ENCODE results near the gene NISCH. TPM values are rescaled to one million over a fixed set of nuclear protein-coding genes. Genes with fewer than 3 reads are reported as not detected.

The NISCH gene
- total RNA-seq, 2 experiments from 2014 or later: 73.8 to 75.0 TPM

- ChIA-PET CTCF (no interaction called here), POLR2A (no interaction called here)
- Mint-ChIP-seq H3K36me3 (ENCODE audit: low read depth) (peaks cover 14% of the 10 kb centered on the region), H3K9me3 (no peaks in the 10 kb centered on the region), H3K4me1 (peaks cover 3% of the 10 kb centered on the region), H3K4me3 (no peak within 1 kb of the TSS), H3K27me3 (no peaks in the 10 kb centered on the region), H3K27ac (no peak within 1 kb of the TSS)
- DNase-seq: no peak
These were observed 39.6 kb downstream of the NISCH start, which contains the start of gene STAB1 for GRCh38 chr3:52494886-52495495. TSS of gene STAB1 (plus strand) at chr3:52495338. CDS start at chr3:52495414, 76 bp downstream.

GRCh38 chr3:52495777-52496602, 40.6 kb downstream of the NISCH start:
- no peak for DNase-seq
- POLR2A ChIA-PET: no interaction called here
- Mint-ChIP-seq H3K4me1 (peaks cover 3% of the 10 kb centered on the region), H3K9me3 (no peaks in the 10 kb centered on the region), H3K27me3 (no peaks in the 10 kb centered on the region), H3K4me3 (no peak overlapping the region), H3K36me3 (ENCODE audit: low read depth) (peaks cover 14% of the 10 kb centered on the region), H3K27ac (no peak overlapping the region)
- CTCF ChIA-PET: no interaction called here

GRCh38 chr3:52498137-52499054, 43.0 kb downstream of the NISCH start:
- Mint-ChIP-seq H3K9me3 (no peaks in the 10 kb centered on the region), H3K4me1 (peaks cover 3% of the 10 kb centered on the region), H3K36me3 (ENCODE audit: low read depth) (no peaks in the 10 kb centered on the region), H3K27ac (no peak overlapping the region), H3K4me3 (no peak overlapping the region), H3K27me3 (no peaks in the 10 kb centered on the region)
- ChIA-PET CTCF (no interaction called here), POLR2A (no interaction called here)
- no peak for DNase-seq

- H3K9me3 Mint-ChIP-seq: no peaks in the 10 kb centered on the region
- no peak for DNase-seq
- H3K27me3 Mint-ChIP-seq: no peaks in the 10 kb centered on the region
- peaks cover 3% of the 10 kb centered on the region for H3K4me1 Mint-ChIP-seq
- ChIA-PET CTCF (no interaction called here), POLR2A (interaction anchor here (1.4 kb wide), 1 partner anchor 10 kb away, joined by 4 read pairs; no protein-coding TSS in a partner anchor)
- H3K4me3 Mint-ChIP-seq: no peak overlapping the region
- no peak overlapping the region for H3K27ac Mint-ChIP-seq
- no peaks in the 10 kb centered on the region for H3K36me3 Mint-ChIP-seq (ENCODE audit: low read depth)
These were observed 45.6 kb downstream of the NISCH start for GRCh38 chr3:52501046-52501445.

- Mint-ChIP-seq H3K27ac (no peak overlapping the region), H3K4me1 (peaks cover 3% of the 10 kb centered on the region), H3K27me3 (no peaks in the 10 kb centered on the region), H3K36me3 (ENCODE audit: low read depth) (no peaks in the 10 kb centered on the region), H3K9me3 (no peaks in the 10 kb centered on the region), H3K4me3 (no peak overlapping the region)
- POLR2A ChIA-PET: no interaction called here
- CTCF ChIA-PET: no interaction called here
- no peak for DNase-seq
These were observed 46.6 kb downstream of the NISCH start for GRCh38 chr3:52502001-52502400.

GRCh38 chr3:52502808-52503350, 47.5 kb downstream of the NISCH start:
- CTCF ChIA-PET: no interaction called here
- H3K4me1 Mint-ChIP-seq: no peaks in the 10 kb centered on the region
- no peak for DNase-seq
- H3K36me3 Mint-ChIP-seq (ENCODE audit: low read depth): no peaks in the 10 kb centered on the region
- POLR2A ChIA-PET: no interaction called here
- H3K4me3 Mint-ChIP-seq: no peak overlapping the region
- no peak overlapping the region for H3K27ac Mint-ChIP-seq
- no peaks in the 10 kb centered on the region for H3K27me3 Mint-ChIP-seq
- no peaks in the 10 kb centered on the region for H3K9me3 Mint-ChIP-seq

GRCh38 chr3:52503788-52504424, 48.5 kb downstream of the NISCH start:
- POLR2A ChIA-PET: no interaction called here
- H3K9me3 Mint-ChIP-seq: no peaks in the 10 kb centered on the region

GRCh38 chr3:52504977-52505376, 49.6 kb downstream of the NISCH start:
- CTCF ChIA-PET: no interaction called here

More at GRCh38 chr3:52503788-52504424, 48.5 kb downstream of the NISCH start:
- Mint-ChIP-seq H3K4me3 (no peak overlapping the region), H3K4me1 (no peaks in the 10 kb centered on the region), H3K27ac (no peak overlapping the region), H3K27me3 (no peaks in the 10 kb centered on the region), H3K36me3 (ENCODE audit: low read depth) (no peaks in the 10 kb centered on the region)
- DNase-seq: no peak
- CTCF ChIA-PET: no interaction called here

GRCh38 chr3:52506266-52506966, 51.0 kb downstream of the NISCH start:
- ChIA-PET POLR2A (no interaction called here), CTCF (no interaction called here)
- Mint-ChIP-seq H3K4me1 (no peaks in the 10 kb centered on the region), H3K4me3 (no peak overlapping the region), H3K9me3 (no peaks in the 10 kb centered on the region), H3K27ac (no peak overlapping the region), H3K27me3 (no peaks in the 10 kb centered on the region), H3K36me3 (ENCODE audit: low read depth) (no peaks in the 10 kb centered on the region)
- DNase-seq: no peak

More at GRCh38 chr3:52504977-52505376, 49.6 kb downstream of the NISCH start:
- Mint-ChIP-seq H3K27me3 (no peaks in the 10 kb centered on the region), H3K4me3 (no peak overlapping the region), H3K27ac (no peak overlapping the region), H3K36me3 (ENCODE audit: low read depth) (no peaks in the 10 kb centered on the region), H3K9me3 (no peaks in the 10 kb centered on the region), H3K4me1 (no peaks in the 10 kb centered on the region)
- no peak for DNase-seq
- POLR2A ChIA-PET: no interaction called here

GRCh38 chr3:52507359-52507758, 52.0 kb downstream of the NISCH start:
- Mint-ChIP-seq H3K27ac (no peak overlapping the region), H3K36me3 (ENCODE audit: low read depth) (no peaks in the 10 kb centered on the region), H3K27me3 (no peaks in the 10 kb centered on the region), H3K4me1 (no peaks in the 10 kb centered on the region), H3K4me3 (no peak overlapping the region), H3K9me3 (no peaks in the 10 kb centered on the region)
- CTCF ChIA-PET: no interaction called here
- POLR2A ChIA-PET: no interaction called here
- DNase-seq: no peak

- POLR2A ChIA-PET: no interaction called here
- no peak overlapping the region for H3K4me3 Mint-ChIP-seq
- H3K4me1 Mint-ChIP-seq: no peaks in the 10 kb centered on the region
These were observed 54.4 kb downstream of the NISCH start for GRCh38 chr3:52509753-52510328.

GRCh38 chr3:52511509-52511908, 56.1 kb downstream of the NISCH start:
- no peaks in the 10 kb centered on the region for H3K9me3 Mint-ChIP-seq
- no peak overlapping the region for H3K4me3 Mint-ChIP-seq
- CTCF ChIA-PET: interaction anchor here (0.5 kb wide), 1 partner anchor 543 kb away, joined by 3 read pairs; no protein-coding TSS in a partner anchor
- no peak for DNase-seq
- H3K27ac Mint-ChIP-seq: no peak overlapping the region
- H3K27me3 Mint-ChIP-seq: no peaks in the 10 kb centered on the region
- POLR2A ChIA-PET: no interaction called here
- no peaks in the 10 kb centered on the region for H3K36me3 Mint-ChIP-seq (ENCODE audit: low read depth)
- no peaks in the 10 kb centered on the region for H3K4me1 Mint-ChIP-seq

More at GRCh38 chr3:52509753-52510328, 54.4 kb downstream of the NISCH start:
- H3K27me3 Mint-ChIP-seq: no peaks in the 10 kb centered on the region
- H3K36me3 Mint-ChIP-seq (ENCODE audit: low read depth): no peaks in the 10 kb centered on the region
- CTCF ChIA-PET: no interaction called here
- H3K27ac Mint-ChIP-seq: no peak overlapping the region
- no peaks in the 10 kb centered on the region for H3K9me3 Mint-ChIP-seq
- DNase-seq: no peak

Data from activated CD4-positive, alpha-beta memory T cell treated with anti-CD3 and anti-CD28 coated beads, Interleukin-2, amount 10 ng/mL, durations not matched to agents 7 days and 5 days (primary cell).